ENCODE measurements around the gene OR52N2.

DNA sequence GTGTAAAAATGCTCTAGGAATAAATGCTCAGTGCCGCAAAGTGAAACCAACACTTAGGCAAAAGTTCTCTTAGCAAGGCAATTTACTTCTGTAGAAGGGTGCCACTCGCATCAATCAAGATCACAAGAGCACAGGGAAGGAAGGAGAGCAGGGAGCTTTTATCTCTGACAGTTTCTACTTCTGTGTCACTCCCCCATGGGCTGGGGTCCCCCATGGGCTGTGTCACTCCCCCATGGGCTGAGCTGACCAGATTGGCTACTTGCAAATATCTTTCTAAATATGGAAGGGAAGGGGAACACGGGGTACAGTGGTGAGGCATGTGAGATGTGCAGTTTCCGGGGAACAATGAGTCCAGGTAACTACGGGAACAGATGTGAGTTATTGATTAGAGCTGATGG, 397 bp downstream of the OR52N2 start:
- TF ChIP-seq, protein P1, sequence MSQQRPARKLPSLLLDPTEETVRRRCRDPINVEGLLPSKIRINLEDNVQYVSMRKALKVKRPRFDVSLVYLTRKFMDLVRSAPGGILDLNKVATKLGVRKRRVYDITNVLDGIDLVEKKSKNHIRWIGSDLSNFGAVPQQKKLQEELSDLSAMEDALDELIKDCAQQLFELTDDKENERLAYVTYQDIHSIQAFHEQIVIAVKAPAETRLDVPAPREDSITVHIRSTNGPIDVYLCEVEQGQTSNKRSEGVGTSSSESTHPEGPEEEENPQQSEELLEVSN (IDR thresholded peaks at IDR 0.05; ENCODE audit: borderline replicate concordance in 1 of 2, extremely low read depth in 1 of 2, insufficient read depth in 1 of 2, insufficient read length in 1 of 2, low read depth in 1 of 2, low read length in 1 of 2, poor library complexity in 1 of 2, severe bottlenecking in 1 of 2), result no peak
- no peak for TF ChIP-seq EP300 (IDR thresholded peaks at IDR 0.05; ENCODE audit: low read length)

All from K562 (cell line).